ENCODE measurements around the gene CAMK2B.

Gene CAMK2B

GRCh38 chr7:44194562-44195145, 130.7 kb downstream of the CAMK2B start:
- no peak for DNase-seq (ENCODE audit: low spot score)
- TF ChIP-seq, protein P1, sequence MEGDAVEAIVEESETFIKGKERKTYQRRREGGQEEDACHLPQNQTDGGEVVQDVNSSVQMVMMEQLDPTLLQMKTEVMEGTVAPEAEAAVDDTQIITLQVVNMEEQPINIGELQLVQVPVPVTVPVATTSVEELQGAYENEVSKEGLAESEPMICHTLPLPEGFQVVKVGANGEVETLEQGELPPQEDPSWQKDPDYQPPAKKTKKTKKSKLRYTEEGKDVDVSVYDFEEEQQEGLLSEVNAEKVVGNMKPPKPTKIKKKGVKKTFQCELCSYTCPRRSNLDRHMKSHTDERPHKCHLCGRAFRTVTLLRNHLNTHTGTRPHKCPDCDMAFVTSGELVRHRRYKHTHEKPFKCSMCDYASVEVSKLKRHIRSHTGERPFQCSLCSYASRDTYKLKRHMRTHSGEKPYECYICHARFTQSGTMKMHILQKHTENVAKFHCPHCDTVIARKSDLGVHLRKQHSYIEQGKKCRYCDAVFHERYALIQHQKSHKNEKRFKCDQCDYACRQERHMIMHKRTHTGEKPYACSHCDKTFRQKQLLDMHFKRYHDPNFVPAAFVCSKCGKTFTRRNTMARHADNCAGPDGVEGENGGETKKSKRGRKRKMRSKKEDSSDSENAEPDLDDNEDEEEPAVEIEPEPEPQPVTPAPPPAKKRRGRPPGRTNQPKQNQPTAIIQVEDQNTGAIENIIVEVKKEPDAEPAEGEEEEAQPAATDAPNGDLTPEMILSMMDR (IDR thresholded peaks at IDR 0.05; ENCODE audit: borderline replicate concordance, control extremely low read depth, extremely low read depth, insufficient read depth, missing control alignments): no peak
- in situ Hi-C loops (cut with MboI; ENCODE audit: low sequenced_read_pairs, unreplicated experiment): no loop called here

DNA sequence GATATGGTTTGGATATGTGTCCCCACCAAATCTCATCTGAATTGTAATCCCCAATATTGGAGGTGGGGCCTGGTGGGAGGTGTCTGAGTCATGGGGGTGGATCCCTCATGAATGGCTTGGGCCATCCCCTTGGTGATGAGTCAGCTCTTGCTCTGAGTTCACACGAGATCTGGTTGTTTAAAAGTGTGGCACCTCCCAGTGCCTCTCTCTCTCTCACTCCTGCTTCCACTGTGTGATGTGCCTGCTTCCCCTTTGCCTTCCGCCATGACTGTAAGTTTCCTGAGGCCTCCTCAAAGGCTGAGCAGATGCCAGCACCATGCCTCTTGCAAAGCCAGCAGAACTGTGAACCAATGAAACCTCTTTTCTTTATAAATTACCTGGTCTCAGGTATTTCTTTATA, 131.3 kb downstream of the CAMK2B start:
- TF ChIP-seq, protein P1 (IDR thresholded peaks at IDR 0.05; ENCODE audit: borderline replicate concordance, control extremely low read depth, extremely low read depth, insufficient read depth, missing control alignments): no peak
- no peak for DNase-seq (ENCODE audit: low spot score)
- in situ Hi-C loops (cut with MboI; ENCODE audit: low sequenced_read_pairs, unreplicated experiment): no loop called here

DNA sequence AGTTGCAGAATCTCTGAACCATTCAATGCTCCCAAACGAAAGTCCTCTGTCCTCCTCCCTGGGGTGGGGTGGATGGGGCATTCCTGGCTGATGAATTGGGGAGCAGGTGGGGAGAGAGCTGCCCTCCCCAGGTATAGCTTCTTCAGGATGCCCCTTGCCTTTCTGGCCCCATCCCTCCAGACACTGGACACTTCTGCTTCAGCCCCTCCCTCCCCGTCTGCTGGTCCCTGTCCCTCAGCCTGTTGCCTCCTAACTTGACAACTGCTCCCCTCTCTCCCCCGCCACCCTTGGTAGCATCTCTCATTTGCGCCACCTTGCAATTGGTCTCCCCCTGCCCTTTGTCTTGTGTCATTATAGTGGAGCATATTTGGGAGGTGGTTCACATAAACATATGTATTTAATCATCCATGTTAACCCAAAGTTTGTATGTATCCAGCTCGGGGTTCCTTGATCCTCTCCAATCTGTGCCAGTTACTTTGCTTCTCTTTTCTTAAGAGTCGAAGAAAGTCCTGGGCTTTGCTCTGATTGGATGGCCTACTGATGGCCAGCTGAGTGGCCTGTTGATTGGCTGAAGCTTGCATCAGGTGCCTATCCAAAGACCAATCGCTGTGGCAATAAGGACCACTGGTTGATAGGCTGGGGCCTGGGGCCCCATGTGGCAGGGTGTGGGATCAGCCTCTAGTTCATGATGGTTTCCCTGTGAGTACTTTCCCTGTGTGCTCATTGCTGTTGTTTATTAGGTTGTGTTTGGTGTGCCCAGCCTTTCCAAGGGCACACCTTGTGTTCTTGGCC, 132.2 kb downstream of the CAMK2B start:
- no peak for DNase-seq (ENCODE audit: low spot score)
- TF ChIP-seq, protein P1 (IDR thresholded peaks at IDR 0.05; ENCODE audit: borderline replicate concordance, control extremely low read depth, extremely low read depth, insufficient read depth, missing control alignments): no peak
- in situ Hi-C loops (cut with MboI; ENCODE audit: low sequenced_read_pairs, unreplicated experiment): no loop called here

DNA sequence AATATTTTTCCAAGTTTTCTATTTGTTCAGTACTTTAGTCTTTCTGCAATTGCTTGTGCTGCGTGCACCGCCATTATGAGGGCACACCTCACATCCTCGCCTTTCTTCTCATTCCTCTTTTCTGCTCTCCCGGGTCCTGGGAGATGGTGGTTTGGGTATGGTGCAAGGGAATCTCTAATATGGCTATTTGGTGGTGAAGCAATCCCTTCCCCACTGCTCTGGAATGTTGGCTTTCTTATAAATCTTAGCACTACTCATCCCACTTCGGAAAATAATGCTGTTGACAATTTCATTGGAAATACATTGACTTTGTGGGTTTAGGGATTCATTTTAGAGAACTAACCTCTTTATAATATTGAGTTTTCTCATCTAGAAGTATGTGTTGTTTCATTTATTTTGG, 134.2 kb downstream of the CAMK2B start:
- no peak for DNase-seq (ENCODE audit: low spot score)
- TF ChIP-seq, protein P1 (IDR thresholded peaks at IDR 0.05; ENCODE audit: borderline replicate concordance, control extremely low read depth, extremely low read depth, insufficient read depth, missing control alignments): no peak
- in situ Hi-C loops (cut with MboI; ENCODE audit: low sequenced_read_pairs, unreplicated experiment): no loop called here

GRCh38 chr7:44189993-44190872, 135.2 kb downstream of the CAMK2B start:
- TF ChIP-seq, protein P1 (IDR thresholded peaks at IDR 0.05; ENCODE audit: borderline replicate concordance, control extremely low read depth, extremely low read depth, insufficient read depth, missing control alignments): no peak
- DNase-seq (ENCODE audit: low spot score): no peak
- in situ Hi-C loops (cut with MboI; ENCODE audit: low sequenced_read_pairs, unreplicated experiment): no loop called here

DNA sequence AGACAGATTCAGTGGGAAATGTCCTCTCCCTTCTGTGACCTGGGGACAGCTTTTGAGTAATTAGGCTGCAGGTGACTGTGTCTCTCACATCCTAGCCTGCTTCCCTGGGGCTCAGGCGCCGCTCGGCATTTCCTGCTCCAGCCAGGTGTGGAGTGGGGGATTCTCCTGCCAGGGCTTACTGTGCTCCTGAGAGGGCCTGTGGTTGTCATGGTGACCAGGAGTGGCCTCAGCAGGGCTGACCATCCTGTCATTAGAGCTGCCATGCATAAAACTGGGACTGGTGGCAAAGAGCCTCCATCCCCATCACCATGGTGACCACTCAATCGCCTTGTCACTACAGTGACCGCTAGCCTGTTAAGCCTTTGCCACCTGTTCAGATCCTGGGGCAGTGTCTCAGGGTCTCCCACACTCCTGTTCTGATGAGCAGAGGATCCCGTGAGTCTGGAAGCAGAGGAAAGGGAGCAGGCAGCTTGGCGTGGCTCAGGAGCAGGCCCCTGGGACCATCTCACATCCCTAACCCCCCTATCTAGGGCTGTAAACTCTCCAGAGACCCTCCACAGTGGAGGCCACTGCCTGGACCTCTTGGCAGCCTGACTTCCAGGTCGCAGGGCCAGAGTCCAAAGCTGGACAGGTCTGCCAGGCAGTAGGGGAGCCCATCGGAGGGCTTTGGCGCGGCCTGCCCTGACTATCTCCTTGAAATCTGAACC, 136.0 kb downstream of the CAMK2B start, which contains the start of gene GCK:
GCK (minus strand) TSS at position 154 of the 707 bp plus-strand sequence. CDS start 486 bp downstream, outside the sequence.
- TF ChIP-seq, protein P1 (IDR thresholded peaks at IDR 0.05; ENCODE audit: borderline replicate concordance, control extremely low read depth, extremely low read depth, insufficient read depth, missing control alignments): no peak
- DNase-seq (ENCODE audit: low spot score): no peak
- in situ Hi-C loops (cut with MboI; ENCODE audit: low sequenced_read_pairs, unreplicated experiment): no loop called here
